ENCODE data around the gene C4orf50. TPM values are rescaled to one million over a fixed set of nuclear protein-coding genes. Genes with fewer than 3 reads are reported as not detected.

The C4orf50 gene
- total and polyA plus RNA-seq, 8 donors = under 0.01 to 0.23 (median 0.07) TPM

DNA sequence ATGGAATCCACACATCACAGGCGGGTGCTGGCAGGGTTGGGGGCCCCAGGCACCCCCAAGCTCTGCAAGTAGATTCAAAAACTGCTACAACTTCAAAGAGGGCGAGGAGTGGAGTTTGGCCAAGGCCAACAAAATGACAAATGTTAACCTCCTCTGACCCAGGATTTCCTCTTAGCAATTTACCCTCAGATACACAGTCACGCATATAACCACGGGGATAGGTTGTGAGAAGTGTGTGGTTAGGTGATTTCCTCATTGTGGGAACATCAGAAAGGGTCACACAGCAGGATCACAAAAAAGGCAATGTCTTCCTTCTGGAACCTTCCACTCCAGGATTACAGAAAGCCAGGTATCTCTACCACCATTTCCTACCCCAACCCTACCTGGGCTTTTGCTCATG is 62.4 kb downstream of the C4orf50 start:
- intact Hi-C loops (cut with DNase I) = no loop called here
- H3K9me3 ChIP-seq = no peaks in the 10 kb centered on the region
- H3K36me3 ChIP-seq = no peaks in the 10 kb centered on the region
- no peak overlapping the region for H3K4me3 ChIP-seq
- WGBS, 2 donors = 37 to 44% methylated on average over 4 of the region's 4 CpGs
- DNase-seq (no peak), FAIRE-seq (no peak), ATAC-seq (peak in 1 of 4 donors; percentile 10)
- peak overlapping the region; percentile 7 to 55 (median 25) for H3K27ac ChIP-seq
- H3K4me1 ChIP-seq = peaks cover 0 to 2% (median 0%) of the 10 kb centered on the region in 3 donors
- TF ChIP-seq, protein P1, sequence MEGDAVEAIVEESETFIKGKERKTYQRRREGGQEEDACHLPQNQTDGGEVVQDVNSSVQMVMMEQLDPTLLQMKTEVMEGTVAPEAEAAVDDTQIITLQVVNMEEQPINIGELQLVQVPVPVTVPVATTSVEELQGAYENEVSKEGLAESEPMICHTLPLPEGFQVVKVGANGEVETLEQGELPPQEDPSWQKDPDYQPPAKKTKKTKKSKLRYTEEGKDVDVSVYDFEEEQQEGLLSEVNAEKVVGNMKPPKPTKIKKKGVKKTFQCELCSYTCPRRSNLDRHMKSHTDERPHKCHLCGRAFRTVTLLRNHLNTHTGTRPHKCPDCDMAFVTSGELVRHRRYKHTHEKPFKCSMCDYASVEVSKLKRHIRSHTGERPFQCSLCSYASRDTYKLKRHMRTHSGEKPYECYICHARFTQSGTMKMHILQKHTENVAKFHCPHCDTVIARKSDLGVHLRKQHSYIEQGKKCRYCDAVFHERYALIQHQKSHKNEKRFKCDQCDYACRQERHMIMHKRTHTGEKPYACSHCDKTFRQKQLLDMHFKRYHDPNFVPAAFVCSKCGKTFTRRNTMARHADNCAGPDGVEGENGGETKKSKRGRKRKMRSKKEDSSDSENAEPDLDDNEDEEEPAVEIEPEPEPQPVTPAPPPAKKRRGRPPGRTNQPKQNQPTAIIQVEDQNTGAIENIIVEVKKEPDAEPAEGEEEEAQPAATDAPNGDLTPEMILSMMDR (IDR thresholded peaks at IDR 0.05) = no peak
- no peaks in the 10 kb centered on the region for H3K27me3 ChIP-seq

DNA sequence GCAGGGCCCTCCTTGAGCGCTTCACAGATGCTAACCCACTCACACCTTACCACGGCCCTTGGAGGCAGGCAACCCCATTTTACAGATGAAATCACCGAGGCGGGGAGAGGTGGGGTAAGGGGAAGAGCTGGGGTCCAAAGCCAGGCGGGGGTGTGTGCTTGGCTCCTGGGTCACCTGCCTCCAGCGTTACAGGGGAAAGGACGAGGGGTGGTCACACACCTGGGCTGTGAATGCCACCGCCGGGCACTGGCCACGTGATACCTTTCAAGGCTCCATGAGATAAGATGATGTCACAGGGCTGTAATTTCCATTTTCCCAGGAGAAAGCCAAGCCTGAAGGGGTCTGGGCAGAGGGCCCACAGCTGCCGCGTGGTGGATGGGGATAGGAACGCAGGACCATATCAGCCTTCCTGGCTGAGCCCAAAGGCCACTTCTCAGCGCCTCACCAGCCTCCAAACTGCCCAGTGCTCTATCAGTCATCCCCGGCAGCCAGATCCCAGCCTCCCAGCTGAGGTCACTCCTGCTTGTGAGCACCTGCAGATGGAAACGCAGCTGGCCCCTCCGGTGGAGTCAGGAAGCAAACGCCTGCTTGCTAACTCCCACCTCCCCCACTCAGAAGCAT is 62.9 kb downstream of the C4orf50 start:
- Histone ChIP-seq H3K27ac (peak overlapping the region in 3 of 4 donors; percentile 20 to 55 (median 30)), H3K4me3 (no peak overlapping the region), H3K36me3 (no peaks in the 10 kb centered on the region), H3K4me1 (peaks cover 0 to 2% (median 0%) of the 10 kb centered on the region in 3 donors), H3K9me3 (no peaks in the 10 kb centered on the region), H3K27me3 (no peaks in the 10 kb centered on the region)
- intact Hi-C loops (cut with DNase I) = no loop called here
- ATAC-seq (peak; percentile 42 to 65 (median 58)), DNase-seq (peak in 3 of 6 donors; percentile 31 to 54 (median 44)), FAIRE-seq (no peak)
- 24 to 35% methylated on average over 18 of the region's 18 CpGs for WGBS, 2 donors
- TF ChIP-seq, protein P1 (IDR thresholded peaks at IDR 0.05) = no peak

DNA sequence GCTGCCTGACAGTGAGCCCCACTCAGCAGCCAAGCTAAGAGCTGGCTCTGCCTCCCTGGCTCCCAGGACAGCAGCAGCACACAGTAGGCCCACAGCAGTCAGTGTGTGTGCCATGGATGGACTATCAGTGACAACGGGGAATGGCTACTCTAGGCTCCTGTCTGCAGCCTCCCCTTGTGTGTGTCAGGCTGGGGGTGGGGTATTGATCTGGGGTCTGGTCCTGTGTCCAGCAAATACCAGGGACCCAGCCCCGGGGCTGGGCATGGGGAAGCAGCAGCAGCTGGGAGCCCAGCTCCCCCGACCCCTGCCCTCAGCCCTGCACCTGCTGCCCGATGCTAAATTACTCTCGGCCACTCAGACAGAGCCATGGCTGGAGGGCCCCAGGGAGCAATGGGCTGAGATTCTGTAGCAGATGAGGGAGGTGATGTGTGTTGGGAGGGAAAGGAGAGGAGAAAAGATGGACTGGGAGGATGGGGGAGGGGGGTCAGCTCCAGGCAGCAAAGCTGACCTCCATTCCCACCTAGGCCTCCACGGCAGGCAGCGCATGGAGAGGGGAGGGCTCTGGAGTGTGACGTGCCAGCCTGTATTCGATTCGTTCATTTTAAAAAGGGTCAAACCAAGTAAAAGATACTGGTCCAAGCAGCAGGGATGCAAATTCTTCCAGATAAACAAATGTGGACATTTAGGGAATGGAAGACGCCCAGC is 64.0 kb downstream of the C4orf50 start:
- Histone ChIP-seq H3K36me3 (no peaks in the 10 kb centered on the region), H3K4me1 (peaks cover 0 to 2% (median 0%) of the 10 kb centered on the region in 3 donors), H3K27me3 (no peaks in the 10 kb centered on the region), H3K27ac (no peak overlapping the region), H3K4me3 (no peak overlapping the region), H3K9me3 (no peaks in the 10 kb centered on the region)
- TF ChIP-seq, protein P1 (IDR thresholded peaks at IDR 0.05) = no peak
- FAIRE-seq (no peak), DNase-seq (no peak), ATAC-seq (no peak)
- WGBS, 2 donors = 64 to 71% methylated on average over 11 of the region's 11 CpGs
- intact Hi-C loops (cut with DNase I) = no loop called here

DNA sequence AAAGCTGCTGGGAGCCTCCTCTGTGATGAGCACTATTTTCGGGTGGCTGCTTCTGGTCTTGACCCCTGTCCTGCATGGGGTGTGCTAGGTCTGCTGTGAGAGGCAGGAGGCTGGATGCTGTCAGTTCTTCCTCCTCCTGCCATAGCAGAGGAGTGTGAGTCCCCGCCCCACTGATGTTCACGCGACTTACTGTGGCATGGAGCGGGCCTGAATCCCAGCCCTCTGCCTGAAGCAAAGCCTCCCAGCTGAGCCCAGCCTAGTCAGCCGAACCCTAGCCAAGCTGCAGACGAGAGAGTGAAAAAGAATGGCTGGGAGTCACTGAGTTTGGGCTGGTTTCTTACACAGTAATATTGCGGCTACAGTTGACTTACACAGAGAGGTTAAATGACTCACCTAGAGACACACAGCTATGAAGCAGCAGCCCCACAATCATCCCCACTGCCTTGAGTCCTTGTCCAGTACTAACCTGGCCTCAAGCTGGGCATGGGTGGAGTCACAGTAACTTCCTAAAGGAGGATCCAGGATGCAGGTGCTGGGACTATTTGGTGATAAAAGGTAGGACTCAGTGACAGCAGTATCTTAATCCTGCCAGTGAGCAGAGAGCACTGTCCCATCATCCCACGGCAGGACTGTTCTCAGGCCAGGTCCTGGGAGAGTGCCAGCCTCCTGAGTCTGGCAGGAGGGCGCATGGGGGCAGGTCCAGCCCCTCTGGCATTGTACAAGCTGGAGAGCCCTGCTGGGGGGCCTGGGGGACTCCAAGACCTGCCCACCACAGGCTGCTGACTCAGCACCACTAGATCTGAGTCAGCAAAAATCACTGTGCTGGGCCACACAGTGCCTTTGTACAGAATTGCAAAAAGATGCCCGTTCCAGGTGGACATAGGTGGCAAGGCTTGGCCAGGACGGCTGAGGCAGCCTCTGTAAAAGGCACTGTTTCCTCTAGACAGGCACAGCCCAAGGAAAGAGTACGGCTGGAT is 65.0 kb downstream of the C4orf50 start:
- FAIRE-seq (no peak), DNase-seq (no peak), ATAC-seq (no peak)
- TF ChIP-seq, protein P1 (IDR thresholded peaks at IDR 0.05) = no peak
- Histone ChIP-seq H3K4me1 (peaks cover 0 to 2% (median 0%) of the 10 kb centered on the region in 3 donors), H3K27ac (no peak overlapping the region), H3K36me3 (no peaks in the 10 kb centered on the region), H3K27me3 (no peaks in the 10 kb centered on the region), H3K9me3 (no peaks in the 10 kb centered on the region), H3K4me3 (no peak overlapping the region)
- 57 to 60% methylated on average over 13 of the region's 13 CpGs for WGBS, 2 donors
- intact Hi-C loops (cut with DNase I) = no loop called here
